Colonic mucosa (tissue), 4 donors: ENCODE results near the gene ARFGEF2. TPM values are rescaled to one million over a fixed set of nuclear protein-coding genes. Genes with fewer than 3 reads are reported as not detected.

Experiments used
- DNase-seq: peaks from one replicate; pipeline ENCODE4 v3.0.0-alpha.2; 2020
- H3K27ac ChIP-seq: fragments of 200-600 bp; one replicate; pipeline ENCODE4 v1.8.0; 2021
- H3K27me3 ChIP-seq: fragments of 200-600 bp; one replicate; pipeline ENCODE4 v1.8.0; 2021
- H3K36me3 ChIP-seq: fragments of 200-600 bp; one replicate; pipeline ENCODE4 v1.8.0; 2021
- H3K4me1 ChIP-seq: fragments of 200-600 bp; one replicate; pipeline ENCODE4 v1.8.0; 2021; ENCODE audit warnings: mild to moderate bottlenecking
- H3K4me3 ChIP-seq: fragments of 200-600 bp; one replicate; pipeline ENCODE4 v1.8.0; 2021
- H3K9ac ChIP-seq, 2 donors: one replicate each; pipeline ENCODE4 v1.7.0; 2013; ENCODE audit warnings: control low read depth in 2 of 2, low read depth in 2 of 2, low read length in 2 of 2
- H3K9me3 ChIP-seq: fragments of 200-600 bp; one replicate; pipeline ENCODE4 v1.8.0; 2021
- CTCF ChIP-seq: fragments of 200-600 bp; IDR thresholded peaks from one replicate; pipeline ENCODE4 v1.8.0; 2022; ENCODE audit warnings: antibody characterized with exemption, mild to moderate bottlenecking
- intact Hi-C: fragments of 100-400 bp; cut with DNase I; formaldehyde crosslinking; loops from one replicate; pipeline ENCODE4 v1.14.1; 2022
- total RNA-seq, 2 donors: library from RNA; stranded (reverse); fragmentation: NEBNext Ultra II Directional in 1 of 2; extraction: Animal tissue kit (Norgen Biotek cat#: 25700) in 1 of 2; gene quantifications; one replicate each; pipeline ENCODE4 v1.2.1, GENCODE V29; 2021
- donor health status: healthy.
- donor health status: DM: no; HTN: no; CAD: no.
- donor health status: DM: no; HTN: no; CAD: no.

Gene ARFGEF2
- total RNA-seq, 2 donors from 2014 or later, result 46.9 to 74.1 TPM

DNA sequence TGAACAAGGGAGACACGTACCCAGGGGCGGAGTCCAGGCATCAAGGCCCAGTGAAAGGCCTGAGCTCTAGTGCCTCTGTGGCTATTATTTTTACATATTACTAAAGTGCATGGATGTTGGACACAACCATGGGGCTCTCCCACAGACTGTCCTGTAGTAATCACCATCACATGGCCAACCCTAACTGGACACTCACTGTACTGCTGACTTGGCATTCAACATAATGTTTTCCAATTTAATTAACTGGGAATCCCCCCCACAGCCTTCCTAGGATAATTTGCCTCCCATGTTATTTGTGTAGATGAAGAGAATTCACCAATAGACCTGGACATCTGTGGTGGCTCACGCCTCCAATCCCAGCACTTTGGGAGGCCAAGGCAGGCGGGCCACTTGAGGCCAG lies 34.5 kb downstream of the ARFGEF2 start:
- H3K4me1 ChIP-seq, result no peaks in the 10 kb centered on the region
- H3K9ac ChIP-seq, result no peak overlapping the region
- no peak for TF ChIP-seq CTCF
- no peaks in the 10 kb centered on the region for H3K9me3 ChIP-seq
- no peak overlapping the region for H3K27ac ChIP-seq
- intact Hi-C loops, result no loop called here
- no peaks in the 10 kb centered on the region for H3K27me3 ChIP-seq
- no peak overlapping the region for H3K4me3 ChIP-seq
- H3K36me3 ChIP-seq, result peaks cover 42% of the 10 kb centered on the region
- no peak for DNase-seq

DNA sequence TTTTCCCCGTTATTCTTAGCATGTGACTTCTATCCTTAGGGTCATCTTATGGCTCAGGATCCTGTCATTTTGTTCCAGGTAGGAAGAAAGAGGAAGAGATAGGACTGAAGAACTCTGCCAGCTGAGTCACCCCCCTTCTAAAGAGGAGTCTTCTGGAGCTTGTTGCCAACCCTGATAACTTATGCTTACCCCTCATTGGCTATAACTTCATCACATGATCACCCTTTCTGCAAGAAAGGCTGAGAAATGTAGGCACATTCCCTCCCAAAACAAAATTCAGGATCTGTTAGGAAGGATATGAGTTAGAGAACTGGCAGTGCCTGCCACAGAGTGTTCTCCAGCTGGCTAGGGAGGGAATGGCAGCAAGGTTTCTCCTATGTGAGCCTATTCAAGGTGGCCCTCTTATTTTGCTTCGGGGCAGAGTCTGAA lies 35.6 kb downstream of the ARFGEF2 start:
- Histone ChIP-seq H3K27ac (no peak overlapping the region), H3K9me3 (no peaks in the 10 kb centered on the region), H3K4me1 (no peaks in the 10 kb centered on the region), H3K36me3 (peaks cover 42% of the 10 kb centered on the region), H3K4me3 (no peak overlapping the region), H3K9ac (no peak overlapping the region), H3K27me3 (no peaks in the 10 kb centered on the region)
- DNase-seq, result no peak
- intact Hi-C loops, result no loop called here
- no peak for TF ChIP-seq CTCF

GRCh38 chr20:48957533-48957932 lies 36.0 kb downstream of the ARFGEF2 start:
- Histone ChIP-seq H3K36me3 (peaks cover 39% of the 10 kb centered on the region), H3K4me1 (no peaks in the 10 kb centered on the region), H3K9ac (no peak overlapping the region), H3K9me3 (no peaks in the 10 kb centered on the region), H3K27me3 (no peaks in the 10 kb centered on the region), H3K4me3 (no peak overlapping the region), H3K27ac (no peak overlapping the region)
- TF ChIP-seq CTCF, result no peak
- intact Hi-C loops, result no loop called here
- no peak for DNase-seq

DNA sequence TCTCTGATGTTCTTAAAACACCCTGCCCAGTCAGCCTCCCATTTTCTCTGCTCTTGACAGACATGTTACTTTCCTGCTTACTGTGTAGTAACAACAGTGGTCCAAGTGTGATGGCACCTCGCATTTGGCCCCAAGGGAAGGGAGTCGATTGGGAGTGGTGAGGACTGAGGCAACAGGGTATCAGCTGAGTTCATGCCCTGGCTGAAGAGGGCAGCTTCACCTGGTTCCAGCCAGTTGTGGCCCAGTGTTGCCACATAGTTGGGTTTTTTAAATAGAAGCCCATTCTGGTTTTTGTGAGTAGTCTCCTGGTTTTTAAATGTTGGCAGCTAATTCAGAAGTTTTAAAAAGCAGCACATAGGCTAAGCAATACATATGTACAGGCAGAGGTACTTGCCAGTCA lies 37.2 kb downstream of the ARFGEF2 start:
- intact Hi-C loops, result no loop called here
- no peak overlapping the region for H3K9ac ChIP-seq
- no peaks in the 10 kb centered on the region for H3K27me3 ChIP-seq
- H3K9me3 ChIP-seq, result no peaks in the 10 kb centered on the region
- H3K4me3 ChIP-seq, result no peak overlapping the region
- H3K36me3 ChIP-seq, result peaks cover 29% of the 10 kb centered on the region
- TF ChIP-seq CTCF, result no peak
- no peak overlapping the region for H3K27ac ChIP-seq
- DNase-seq, result no peak
- H3K4me1 ChIP-seq, result no peaks in the 10 kb centered on the region

- Histone ChIP-seq H3K9me3 (no peaks in the 10 kb centered on the region), H3K27me3 (no peaks in the 10 kb centered on the region), H3K9ac (no peak overlapping the region), H3K4me1 (no peaks in the 10 kb centered on the region), H3K36me3 (peaks cover 23% of the 10 kb centered on the region), H3K27ac (no peak overlapping the region), H3K4me3 (no peak overlapping the region)
- TF ChIP-seq CTCF, result no peak
- intact Hi-C loops, result no loop called here
- no peak for DNase-seq
Measured at GRCh38 chr20:48959899-48960550, 38.5 kb downstream of the ARFGEF2 start.
